Pericardium fibroblast (primary cell): ENCODE data around the gene LAMTOR2. TPM values are rescaled to one million over a fixed set of nuclear protein-coding genes. Genes with fewer than 3 reads are reported as not detected.

Experiments
- total RNA-seq: library from RNA; depleted of rRNA; stranded (reverse); fragments of >200 nt; gene quantifications from 2 replicates; pipeline ENCODE4 v1.2.3, GENCODE V29; 2015

The LAMTOR2 gene
- 87.3 and 97.6 TPM in 2 replicates for total RNA-seq

DNA sequence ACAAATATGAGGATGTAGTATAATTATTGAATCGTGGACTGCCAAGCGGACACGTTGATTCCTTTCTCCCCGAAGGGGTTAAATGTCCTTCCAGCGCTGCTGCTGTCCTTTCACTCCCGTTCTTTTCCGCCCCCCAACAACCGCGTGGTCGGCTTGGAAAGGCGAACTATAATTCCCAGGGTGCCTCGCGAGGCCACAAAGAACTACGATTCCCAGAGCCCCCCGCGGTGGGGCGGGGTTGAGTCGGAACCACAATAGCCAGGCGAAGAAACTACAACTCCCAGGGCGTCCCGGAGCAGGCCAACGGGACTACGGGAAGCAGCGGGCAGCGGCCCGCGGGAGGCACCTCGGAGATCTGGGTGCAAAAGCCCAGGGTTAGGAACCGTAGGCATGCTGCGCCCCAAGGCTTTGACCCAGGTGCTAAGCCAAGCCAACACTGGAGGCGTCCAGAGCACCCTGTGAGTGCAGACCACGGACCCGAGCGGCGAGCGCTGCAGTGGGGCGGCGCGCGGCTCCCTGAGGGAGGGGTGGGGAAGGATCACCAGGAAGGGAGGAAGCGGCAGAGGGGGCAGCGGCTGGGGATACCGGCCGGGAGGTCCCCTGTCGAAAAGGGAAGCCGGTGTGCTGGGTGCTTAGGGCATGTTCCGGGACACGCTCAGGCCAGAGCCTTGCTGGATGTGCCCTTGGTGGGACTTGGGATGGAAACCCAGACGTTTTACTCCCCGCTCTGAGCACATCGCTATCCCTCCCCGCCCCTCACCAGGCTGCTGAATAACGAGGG lies at the start of gene LAMTOR2:
Gene LAMTOR2, plus strand, starts transcription at position 283 of the 781 bp plus-strand sequence. Its CDS starts 108 bp downstream, at position 391.

GRCh38 chr1:156020293-156021092 lies 34.1 kb upstream of the LAMTOR2 start, which contains the start of gene SSR2:
Gene SSR2 (minus strand): TSS chr1:156020951. CDS start chr1:156020167, 784 bp downstream.

GRCh38 chr1:156053768-156054499 lies 648 bp upstream of the LAMTOR2 start, which contains the start of gene UBQLN4:
Gene UBQLN4 (minus strand): TSS chr1:156053798. CDS start chr1:156053701, 97 bp downstream.

GRCh38 chr1:156060937-156061636 lies 6.5 kb downstream of the LAMTOR2 start, which contains the start of gene RAB25:
Gene RAB25 (plus strand): TSS chr1:156061160. CDS start chr1:156061401, 241 bp downstream.

GRCh38 chr1:156082309-156083091 lies 27.9 kb downstream of the LAMTOR2 start, which contains the start of gene MEX3A:
Gene MEX3A (minus strand): TSS chr1:156082465. CDS start chr1:156081998, 467 bp downstream.

Other genes with a start within 250 kb of the LAMTOR2 start
- 11.3 and 26.7 TPM in 2 replicates for gene GON4L, start 197.6 kb upstream of the LAMTOR2 start, total RNA-seq
- gene SYT11, start 195.2 kb upstream of the LAMTOR2 start, total RNA-seq: 6.5 and 6.8 TPM in 2 replicates
- 15.4 and 38.9 TPM in 2 replicates for gene RIT1, start 143.4 kb upstream of the LAMTOR2 start, total RNA-seq
- 14.4 and 20.4 TPM in 2 replicates for gene KHDC4, start 120.4 kb upstream of the LAMTOR2 start, total RNA-seq
- gene RXFP4, start 113.1 kb upstream of the LAMTOR2 start, total RNA-seq: not detected in 2 replicates
- 107 and 150 TPM in 2 replicates for gene ARHGEF2, start 76.2 kb upstream of the LAMTOR2 start, total RNA-seq
- 489 and 630 TPM in 2 replicates for gene SSR2, start 33.8 kb upstream of the LAMTOR2 start, total RNA-seq
- 9.8 and 12.6 TPM in 2 replicates for gene UBQLN4, start 984 bp upstream of the LAMTOR2 start, total RNA-seq
- gene RAB25, start 6.4 kb downstream of the LAMTOR2 start, total RNA-seq: not detected in 2 replicates
- gene MEX3A, start 27.7 kb downstream of the LAMTOR2 start, total RNA-seq: 1.1 and 5.0 TPM in 2 replicates
- gene LMNA, start 59.9 kb downstream of the LAMTOR2 start, total RNA-seq: 508 and 655 TPM in 2 replicates
- 0.47 and 1.6 TPM in 2 replicates for gene SEMA4A, start 98.8 kb downstream of the LAMTOR2 start, total RNA-seq
- 9.9 and 14.2 TPM in 2 replicates for gene SLC25A44, start 139.3 kb downstream of the LAMTOR2 start, total RNA-seq
- gene PMF1, start 158.2 kb downstream of the LAMTOR2 start, total RNA-seq: 42.0 and 46.9 TPM in 2 replicates
- not detected in 2 replicates for gene BGLAP, start 187.4 kb downstream of the LAMTOR2 start, total RNA-seq
- 0.43 and 0.47 TPM in 2 replicates for gene PAQR6, start 193.3 kb downstream of the LAMTOR2 start, total RNA-seq
- 33.3 and 39.1 TPM in 2 replicates for gene SMG5, start 228.0 kb downstream of the LAMTOR2 start, total RNA-seq
- 1.5 and 3.1 TPM in 2 replicates for gene TMEM79, start 229.5 kb downstream of the LAMTOR2 start, total RNA-seq
- gene GLMP, start 240.9 kb downstream of the LAMTOR2 start, total RNA-seq: 87.5 and 108 TPM in 2 replicates
- not detected in 2 replicates for gene VHLL, start 244.5 kb downstream of the LAMTOR2 start, total RNA-seq